SK-N-SH treated with all-trans-retinoic acid at 6 μM for 48 hours (cell line): ENCODE measurements around the gene INPP5B.

Source experiments
- ARNTL ChIP-seq: fragments of 450-650 bp; formaldehyde crosslinking; IDR thresholded peaks from 2 replicates; pipeline ENCODE4 v1.5.0; 2020; ENCODE audit warnings: low read depth, mild to moderate bottlenecking, moderate library complexity, borderline replicate concordance
- ISL1 ChIP-seq: fragments of 250-450 bp; sonication (Bioruptor Pico); IDR thresholded peaks from 2 replicates; pipeline ENCODE4 v2.1.2; 2022; ENCODE audit warnings: mild to moderate bottlenecking, moderate library complexity

GRCh38 chr1:37845049-37845646, 101.7 kb downstream of the INPP5B start:
- no peak for TF ChIP-seq ARNTL
- no peak for TF ChIP-seq ISL1 (CRISPR knock-in tag)
